Fibroblast of skin of left biceps (primary cell): Measurements from ENCODE around the gene SUPT3H.
"Not testable (repeated sequence)": the region's sequence is repeated elsewhere in the genome, so short reads cannot be mapped to it uniquely, and the experiment has no call there.

Source experiments
- DNase-seq, 2 experiments: peaks; one replicate each; pipeline ENCODE4 v3.0.0-alpha.2; 2013; ENCODE audit warnings: low read depth in 2 of 2

SUPT3H gene

DNA sequence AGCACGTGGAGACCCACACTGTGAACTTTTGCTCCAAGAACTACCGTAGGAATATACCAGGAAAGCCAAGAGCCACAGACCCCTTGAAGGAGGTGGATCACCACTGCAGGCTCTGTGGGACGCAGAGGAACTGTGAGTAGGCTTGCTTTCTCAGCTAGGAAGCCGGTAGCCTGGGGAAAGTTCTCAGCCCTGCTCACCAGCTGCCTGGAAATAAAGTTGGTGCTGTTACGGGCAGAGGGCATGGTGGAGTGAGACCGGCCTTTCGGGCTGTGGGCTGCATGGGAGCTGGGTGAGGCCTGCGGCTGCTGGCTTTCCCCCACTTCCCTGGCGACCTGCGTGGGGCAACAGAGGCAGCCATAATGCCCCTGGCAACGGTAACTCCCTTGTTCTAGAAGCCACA lies 422.6 kb downstream of the SUPT3H start:
- DNase-seq: no peak

DNA sequence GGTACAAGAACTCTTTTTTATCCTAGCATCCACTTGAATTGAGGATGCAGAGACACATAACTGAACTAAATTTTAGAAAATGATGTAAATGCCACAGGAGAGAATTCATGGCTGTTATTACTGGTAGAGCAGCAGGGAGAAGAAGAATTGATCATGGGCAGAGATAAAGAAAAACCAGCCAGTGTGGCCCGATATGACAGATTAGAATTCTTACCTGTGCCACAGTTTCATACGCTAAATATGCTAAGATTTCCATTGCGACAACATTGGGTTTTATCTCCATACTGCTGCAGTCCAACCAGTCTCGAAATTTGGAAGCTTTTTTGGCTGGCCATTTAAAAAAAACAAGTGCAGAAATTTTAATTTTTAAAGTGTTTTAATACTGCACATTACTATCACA lies 423.5 kb downstream of the SUPT3H start:
- DNase-seq: no peak

GRCh38 chr6:44951253-44951747 lies 426.4 kb downstream of the SUPT3H start:
- DNase-seq: no peak

DNA sequence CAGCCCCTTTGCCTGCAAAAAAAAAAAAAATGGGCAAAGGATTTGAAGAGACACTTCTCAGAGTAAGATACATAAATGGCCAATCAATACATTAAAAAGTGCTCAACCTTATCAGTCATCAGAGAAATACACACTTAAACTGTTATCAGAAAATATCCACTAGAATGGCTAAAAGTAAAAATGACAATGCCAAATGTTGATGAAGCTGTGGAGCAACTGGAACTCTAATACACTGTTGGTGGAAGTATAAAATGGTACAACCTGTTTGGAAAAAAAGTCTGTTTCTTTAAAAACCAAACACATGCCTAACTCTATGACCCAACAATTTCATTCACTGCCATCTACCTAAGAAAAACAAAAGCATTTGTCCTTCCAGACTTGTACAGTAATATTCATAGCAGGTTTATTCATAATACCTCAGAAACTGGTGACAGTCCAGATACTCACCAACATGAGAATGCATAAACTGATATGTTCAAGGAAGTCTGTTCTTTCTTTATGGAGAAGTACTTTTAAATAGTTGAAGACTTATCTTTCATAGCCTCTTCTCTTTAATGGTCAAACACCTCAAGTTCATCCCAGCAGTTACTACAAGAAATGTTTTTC lies 428.0 kb downstream of the SUPT3H start:
- DNase-seq: no peak

- DNase-seq: no peak
Measured at GRCh38 chr6:44943541-44943940, 434.2 kb downstream of the SUPT3H start.

DNA sequence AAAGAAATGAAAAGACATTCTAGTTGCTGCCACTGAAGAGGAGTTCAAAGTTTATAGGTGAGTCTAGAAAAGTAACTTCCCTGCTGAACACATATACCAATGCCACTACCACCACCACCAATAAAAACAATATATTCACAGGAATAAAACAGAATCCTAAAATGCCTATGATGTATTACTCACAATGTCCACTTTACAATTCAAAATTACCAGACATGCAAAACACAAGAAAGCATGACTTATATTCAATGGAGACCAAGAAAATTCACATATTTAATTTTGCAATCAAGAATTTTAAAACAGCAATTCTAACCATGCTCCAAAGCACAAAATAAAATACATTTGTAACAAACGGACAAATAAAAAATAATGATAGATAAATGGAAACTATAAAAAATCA lies 434.9 kb downstream of the SUPT3H start:
- no peak for DNase-seq

DNA sequence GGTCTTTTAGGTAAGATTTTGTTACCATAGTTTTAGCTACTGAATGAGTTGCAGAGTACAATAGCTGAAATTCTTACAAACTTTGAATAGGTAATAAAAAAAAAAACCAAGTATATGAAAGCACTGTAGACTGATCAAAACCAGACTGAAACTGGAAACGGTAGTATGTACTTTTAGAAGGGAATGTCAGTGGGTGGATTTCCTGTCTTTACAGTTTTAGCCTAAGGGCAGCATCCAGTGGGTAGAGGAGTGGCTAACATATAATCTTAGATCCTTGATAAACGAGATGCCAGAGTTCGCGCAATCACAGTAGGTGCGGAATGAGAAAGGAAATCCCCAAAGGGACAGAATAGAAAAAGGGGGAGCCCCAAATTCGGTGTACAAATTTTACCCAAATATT lies 435.5 kb downstream of the SUPT3H start:
- DNase-seq: no peak

DNA sequence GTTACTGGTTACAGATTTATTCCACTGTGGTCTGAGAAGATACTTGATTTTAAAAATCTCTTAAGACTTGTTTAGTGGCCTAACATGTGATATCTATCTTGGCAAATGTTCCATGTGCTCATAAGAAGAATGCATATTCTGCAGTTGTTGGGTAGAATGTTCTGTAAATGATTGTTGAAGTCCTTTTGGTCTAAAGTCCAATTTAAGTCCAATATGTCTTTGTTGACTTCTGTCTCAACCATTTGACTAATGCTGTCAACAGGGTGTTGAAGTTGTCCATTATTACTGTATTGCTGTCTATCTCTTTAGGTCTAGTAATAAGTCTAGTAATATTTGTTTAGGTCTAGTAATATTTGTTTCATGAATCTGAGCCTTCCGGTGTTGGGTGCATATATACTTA lies 437.4 kb downstream of the SUPT3H start:
- no peak for DNase-seq

DNA sequence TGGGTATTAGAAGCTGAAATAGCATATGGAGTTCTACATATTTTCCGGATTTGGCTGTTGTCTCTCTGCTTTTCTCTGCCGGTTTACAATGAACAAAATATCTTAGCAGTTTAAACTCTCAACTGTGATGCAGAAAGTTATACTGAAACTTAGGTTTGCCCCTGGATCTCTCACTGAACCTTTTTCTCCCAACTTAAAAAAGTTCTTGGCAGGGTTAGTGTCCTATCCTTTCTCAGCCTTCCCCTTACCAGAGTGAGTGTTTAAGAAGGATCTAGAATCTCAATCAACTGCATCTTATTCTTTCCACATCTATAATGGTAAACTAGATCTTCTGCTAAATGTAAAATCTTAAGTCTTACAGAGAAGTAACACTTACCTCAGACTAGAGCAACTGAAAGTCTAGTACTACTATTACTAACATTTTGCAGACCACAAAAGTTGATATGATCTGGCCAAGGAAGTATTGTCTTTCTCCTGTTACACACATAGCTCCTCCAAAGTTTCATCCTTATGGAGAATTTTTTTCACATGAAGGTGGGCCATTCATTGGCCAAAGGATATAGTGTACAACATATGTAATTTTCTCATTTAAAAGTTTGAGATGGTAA lies 441.9 kb downstream of the SUPT3H start:
- no peak for DNase-seq

GRCh38 chr6:44933108-44933507 lies 444.6 kb downstream of the SUPT3H start:
- no peak for DNase-seq

GRCh38 chr6:44932651-44933091 lies 445.1 kb downstream of the SUPT3H start:
- DNase-seq: no peak

DNA sequence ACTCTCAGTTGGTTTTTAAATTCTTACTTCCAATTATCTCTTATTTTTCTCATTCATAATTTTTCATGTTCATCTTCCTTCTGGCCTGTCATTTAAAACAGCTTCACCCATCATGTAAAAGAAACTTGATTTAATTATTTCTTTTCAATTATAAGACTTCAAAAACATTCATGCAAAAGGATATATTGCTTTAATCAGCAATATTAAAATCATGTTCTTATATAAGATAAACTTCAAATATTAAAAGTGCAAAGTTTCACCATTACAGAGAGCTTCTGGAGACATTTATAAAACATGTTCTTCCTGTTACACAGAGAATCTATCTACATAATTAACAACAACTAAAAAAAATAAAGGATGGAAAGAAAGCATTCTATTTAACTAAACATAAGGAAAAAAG lies 446.3 kb downstream of the SUPT3H start:
- DNase-seq: no peak

DNA sequence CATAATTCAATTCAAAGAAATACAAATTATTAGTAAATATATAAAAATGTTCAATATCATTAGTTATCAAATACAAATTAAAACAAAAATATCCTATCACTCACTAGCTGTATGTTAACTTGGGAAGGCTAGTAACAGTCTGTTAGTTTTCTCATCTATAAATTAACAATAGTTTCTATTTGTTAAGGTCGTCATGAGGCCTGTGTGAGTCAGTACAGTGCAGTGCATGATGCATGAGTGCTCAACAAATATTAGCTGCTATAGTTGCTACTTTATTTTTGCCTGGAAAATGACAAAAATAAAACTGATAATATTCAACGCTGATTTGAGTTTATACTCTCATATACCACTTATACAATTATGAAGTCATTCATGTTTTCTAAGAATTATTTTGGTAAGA lies 451.2 kb downstream of the SUPT3H start:
- DNase-seq: no peak

DNA sequence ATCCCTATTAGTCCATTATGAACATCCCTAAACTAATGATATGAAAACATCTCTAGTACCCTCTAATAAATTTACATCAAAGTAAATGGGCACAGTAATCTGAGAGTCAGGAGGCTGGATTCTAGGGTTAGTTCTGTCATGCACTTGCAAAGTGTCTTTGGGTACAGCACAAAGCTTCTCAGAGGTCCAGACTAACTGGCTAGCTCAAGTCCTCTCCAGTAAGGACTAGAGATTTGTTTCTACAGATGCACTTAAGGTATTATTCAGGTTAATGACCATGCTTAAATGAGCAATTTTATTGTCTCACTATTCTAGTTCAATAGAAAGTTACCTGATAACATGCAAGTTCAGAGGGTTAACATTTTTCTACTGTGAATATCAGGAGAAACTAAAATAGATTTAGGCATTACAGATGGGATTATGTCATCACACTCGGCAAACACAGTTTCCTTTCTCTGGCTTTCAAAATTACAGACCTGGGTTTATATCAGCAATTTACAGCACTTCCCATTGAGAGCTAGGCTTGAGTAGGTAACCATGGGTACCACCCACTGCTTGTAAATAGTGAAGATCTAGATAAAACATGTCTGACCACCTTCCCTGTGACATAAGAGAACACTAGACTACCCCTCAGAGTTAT lies 452.5 kb downstream of the SUPT3H start:
- no peak for DNase-seq

- no peak for DNase-seq
Measured at GRCh38 chr6:44923444-44923843, 454.3 kb downstream of the SUPT3H start.

DNA sequence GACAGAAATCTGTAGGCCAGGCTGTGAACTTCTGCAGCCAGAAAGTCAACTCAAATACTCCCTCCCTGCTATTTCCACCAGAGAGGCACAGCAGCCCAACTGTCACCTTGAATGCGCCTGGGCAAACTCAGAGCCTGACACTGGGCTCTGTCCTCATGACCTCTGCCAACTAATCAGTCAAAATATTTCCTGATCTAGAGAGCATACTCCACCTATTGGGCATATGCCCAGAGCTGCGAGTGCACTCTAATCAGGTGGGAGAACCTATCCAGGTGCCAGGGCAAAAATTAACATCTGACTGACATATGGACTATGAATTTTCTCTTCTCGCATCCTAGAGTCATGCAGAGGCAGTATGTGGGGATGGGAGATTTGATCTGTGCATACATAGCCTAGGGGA lies 455.9 kb downstream of the SUPT3H start:
- no peak for DNase-seq

DNA sequence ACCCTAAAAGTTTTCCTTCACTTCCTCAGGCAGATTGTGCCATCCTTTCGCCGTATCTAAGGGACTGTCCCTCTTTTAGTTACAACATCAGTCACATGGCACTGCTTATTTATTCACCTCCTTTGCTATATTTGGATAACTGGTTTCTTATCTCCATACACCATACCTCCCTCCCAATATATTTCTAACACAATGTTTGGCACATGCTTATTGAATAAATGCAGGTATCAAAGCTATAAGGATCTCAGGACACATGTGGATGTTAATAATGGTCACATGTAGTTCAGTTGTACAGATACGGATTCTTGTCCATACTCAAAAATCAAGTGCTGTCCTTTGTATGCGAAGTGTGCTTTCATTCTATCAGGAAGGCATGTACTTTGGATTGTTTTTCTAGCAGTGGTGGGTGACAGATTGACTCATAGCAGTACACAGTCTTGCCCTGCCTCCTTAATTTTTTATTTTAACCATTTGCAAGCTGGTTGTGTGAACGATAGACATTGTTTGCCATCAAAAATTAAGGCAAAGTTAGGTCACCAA lies 456.7 kb downstream of the SUPT3H start:
- no peak for DNase-seq

GRCh38 chr6:44918671-44919296 lies 458.9 kb downstream of the SUPT3H start:
- peak; percentile 57 to 61 for DNase-seq

DNA sequence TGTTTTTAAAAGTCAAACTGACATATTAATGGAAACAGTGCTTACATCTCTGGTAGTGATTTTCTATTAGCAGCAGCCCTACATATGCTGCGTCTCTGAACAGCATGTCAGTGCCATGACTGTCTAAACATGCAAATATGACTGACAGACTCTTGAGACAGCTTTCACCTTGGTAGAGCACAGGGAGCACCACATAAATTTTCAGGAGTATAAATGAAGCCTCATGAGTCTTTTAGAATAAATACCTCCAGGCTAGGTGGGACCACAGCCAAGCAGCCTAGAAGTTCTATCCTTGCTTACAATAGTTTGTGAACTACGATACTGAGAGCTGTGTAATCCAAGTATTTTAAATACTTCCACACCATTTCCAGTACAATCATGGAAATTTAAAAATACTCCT lies 460.3 kb downstream of the SUPT3H start:
- no peak for DNase-seq

DNA sequence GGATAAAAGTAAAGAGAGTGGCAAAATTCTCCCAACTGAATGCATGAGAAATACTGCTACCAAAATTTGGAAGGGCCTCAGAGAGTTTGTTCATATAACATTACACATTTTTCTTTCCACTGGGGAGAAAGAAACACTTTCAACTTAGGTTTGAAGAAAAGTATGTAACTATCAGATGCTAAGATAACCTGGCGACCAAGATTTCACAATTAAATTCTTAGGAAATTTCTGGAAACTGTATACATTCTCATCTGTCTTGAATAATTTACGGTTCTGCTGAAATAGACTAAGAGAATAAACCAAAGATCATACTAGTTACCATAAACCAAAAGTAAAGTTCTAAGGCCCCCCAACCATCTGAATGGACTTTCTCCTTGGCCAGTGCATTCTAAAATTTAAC lies 462.6 kb downstream of the SUPT3H start:
- DNase-seq: no peak

- no peak for DNase-seq
Measured at GRCh38 chr6:44914141-44914540, 463.6 kb downstream of the SUPT3H start.

DNA sequence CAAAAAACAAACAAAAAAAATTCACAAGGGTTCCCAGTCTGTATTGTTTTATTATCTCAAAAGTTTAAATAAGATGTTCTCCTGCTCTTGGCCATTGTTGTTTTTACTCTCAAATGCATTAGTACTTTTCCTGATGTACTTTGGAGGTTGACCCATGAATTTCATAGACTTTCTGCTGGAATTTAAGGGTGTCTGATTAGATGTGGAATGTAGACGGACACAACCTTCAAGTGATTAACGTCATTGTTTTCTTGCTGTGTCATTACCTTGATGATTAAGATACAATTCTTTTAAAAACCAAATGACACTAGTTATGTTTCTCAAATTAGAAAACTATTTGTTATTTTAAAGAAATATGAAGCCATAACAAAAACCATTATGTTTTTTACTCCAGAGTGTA lies 471.0 kb downstream of the SUPT3H start:
- no peak for DNase-seq

DNA sequence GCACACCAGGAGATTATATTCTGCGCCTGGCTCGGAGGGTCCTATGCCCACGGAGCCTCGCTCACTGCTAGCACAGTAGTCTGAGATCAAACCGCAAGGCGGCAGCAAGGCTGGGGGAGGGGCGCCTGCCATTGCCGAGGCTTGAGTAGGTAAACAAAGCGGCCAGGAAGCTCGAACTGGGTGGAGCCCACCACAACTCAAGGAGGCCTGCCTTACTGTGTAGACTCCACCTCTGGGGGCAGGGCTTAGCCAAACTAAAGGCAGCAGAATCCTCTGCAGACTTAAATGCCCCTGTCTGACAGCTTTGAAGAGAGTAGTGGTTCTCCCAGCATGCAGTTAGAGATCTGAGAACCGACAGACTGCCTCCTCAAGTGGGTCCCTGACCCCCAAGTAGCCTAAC lies 477.4 kb downstream of the SUPT3H start:
- not testable (repeated sequence) for DNase-seq
